Measurements from ENCODE around the gene POLR2J3. TPM values are rescaled to one million over a fixed set of nuclear protein-coding genes. Genes with fewer than 3 reads are reported as not detected.
"Not testable (repeated sequence)": the region's sequence is repeated elsewhere in the genome, so short reads cannot be mapped to it uniquely, and the experiment has no call there.

The POLR2J3 gene
- total RNA-seq, 6 experiments from 2014 or later: 18.4 to 31.6 (median 20.1) TPM

- H3K4me1 Mint-ChIP-seq (ENCODE audit: low read depth); H3K36me3 Mint-ChIP-seq (ENCODE audit: low read depth); H3K27ac Mint-ChIP-seq; H3K9me3 Mint-ChIP-seq; H3K27me3 Mint-ChIP-seq (ENCODE audit: insufficient read depth); H3K4me3 Mint-ChIP-seq; DNase-seq: not testable (repeated sequence)
Observed at GRCh38 chr7:102527182-102527581, 45.2 kb downstream of the POLR2J3 start.

DNA sequence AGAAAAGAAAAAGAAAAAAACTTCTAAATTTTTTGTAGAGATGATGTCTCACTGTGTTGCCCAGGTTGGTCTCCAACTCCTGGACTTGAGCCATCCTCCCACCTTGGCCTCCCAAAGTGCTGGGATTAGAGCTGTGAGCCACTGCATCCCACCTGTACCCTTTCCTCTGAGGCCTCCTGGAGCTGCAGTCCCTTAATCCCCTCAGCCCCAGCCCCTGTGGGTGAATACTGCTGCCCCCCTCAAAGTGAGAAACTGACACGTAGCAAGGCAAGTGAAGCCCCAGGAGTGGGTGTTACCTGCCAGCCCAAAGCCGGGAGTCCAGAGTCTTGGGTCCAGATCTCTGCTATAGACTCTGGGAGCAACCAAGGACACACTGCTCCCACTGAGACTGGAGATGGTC, 47.6 kb downstream of the POLR2J3 start:
- H3K36me3 Mint-ChIP-seq (ENCODE audit: low read depth); H3K27me3 Mint-ChIP-seq (ENCODE audit: insufficient read depth); H3K4me1 Mint-ChIP-seq (ENCODE audit: low read depth); DNase-seq; H3K4me3 Mint-ChIP-seq; H3K9me3 Mint-ChIP-seq; H3K27ac Mint-ChIP-seq: not testable (repeated sequence)

- H3K4me3 Mint-ChIP-seq; H3K36me3 Mint-ChIP-seq (ENCODE audit: low read depth); H3K9me3 Mint-ChIP-seq; H3K4me1 Mint-ChIP-seq (ENCODE audit: low read depth); H3K27ac Mint-ChIP-seq; H3K27me3 Mint-ChIP-seq (ENCODE audit: insufficient read depth): not testable (repeated sequence)
- DNase-seq: peak; percentile 50
Observed at GRCh38 chr7:102520797-102521196, 51.6 kb downstream of the POLR2J3 start.

- DNase-seq; H3K27ac Mint-ChIP-seq; H3K36me3 Mint-ChIP-seq (ENCODE audit: low read depth); H3K27me3 Mint-ChIP-seq (ENCODE audit: insufficient read depth); H3K4me1 Mint-ChIP-seq (ENCODE audit: low read depth); H3K4me3 Mint-ChIP-seq; H3K9me3 Mint-ChIP-seq: not testable (repeated sequence)
Observed at GRCh38 chr7:102517550-102518147, 54.7 kb downstream of the POLR2J3 start, which contains the start of gene RASA4B. Gene RASA4B, minus strand, starts transcription at chr7:102517777. Its CDS starts 67 bp downstream, at chr7:102517710.

Other genes with a start within 250 kb of the POLR2J3 start
- not detected for gene SPDYE6, start 216.1 kb downstream of the POLR2J3 start, total RNA-seq (2021; fragmentation: NEBNext Ultra II Directional; extraction: Animal tissue kit (Norgen Biotek cat#: 25700))
- 10 to 100 TPM; 18.8 to 24.7 (median 20.4) TPM for gene PRKRIP1, start 176.2 kb downstream of the POLR2J3 start, total RNA-seq (2021; fragmentation: NEBNext Ultra II Directional; extraction: Animal tissue kit (Norgen Biotek cat#: 25700))
- 10 to 100 TPM; 49.4 to 72.5 (median 54.9) TPM for gene ORAI2, start 139.0 kb downstream of the POLR2J3 start, total RNA-seq (2021; fragmentation: NEBNext Ultra II Directional; extraction: Animal tissue kit (Norgen Biotek cat#: 25700))
- gene ALKBH4, start 107.7 kb downstream of the POLR2J3 start, total RNA-seq (2021; fragmentation: NEBNext Ultra II Directional; extraction: Animal tissue kit (Norgen Biotek cat#: 25700)): 10 to 100 TPM in 3 of 6 experiments, 1 to 10 TPM in 3; 9.6 to 11.0 (median 10.0) TPM
- gene LRWD1, start 107.6 kb downstream of the POLR2J3 start, total RNA-seq (2021; fragmentation: NEBNext Ultra II Directional; extraction: Animal tissue kit (Norgen Biotek cat#: 25700)): 10 to 100 TPM; 19.4 to 28.2 (median 23.0) TPM
- 10 to 100 TPM; 61.8 to 76.5 (median 66.0) TPM for gene POLR2J, start 93.7 kb downstream of the POLR2J3 start, total RNA-seq (2021; fragmentation: NEBNext Ultra II Directional; extraction: Animal tissue kit (Norgen Biotek cat#: 25700))
- 10 to 100 TPM; 16.4 to 26.2 (median 20.2) TPM for gene RASA4B, start 54.8 kb downstream of the POLR2J3 start, total RNA-seq (2021; fragmentation: NEBNext Ultra II Directional; extraction: Animal tissue kit (Norgen Biotek cat#: 25700))
- 1 to 10 TPM; 6.0 to 9.8 (median 7.6) TPM for gene UPK3BL2, start 28.9 kb downstream of the POLR2J3 start, total RNA-seq (2021; fragmentation: NEBNext Ultra II Directional; extraction: Animal tissue kit (Norgen Biotek cat#: 25700))
- gene SPDYE2, start 21.4 kb downstream of the POLR2J3 start, total RNA-seq (2021; fragmentation: NEBNext Ultra II Directional; extraction: Animal tissue kit (Norgen Biotek cat#: 25700)): not detected
- gene RASA4, start 44.2 kb upstream of the POLR2J3 start, total RNA-seq (2021; fragmentation: NEBNext Ultra II Directional; extraction: Animal tissue kit (Norgen Biotek cat#: 25700)): 10 to 100 TPM; 53.9 to 79.9 (median 55.9) TPM
- 10 to 100 TPM in 4 of 6 experiments, 1 to 10 TPM in 2; 3.6 to 14.3 (median 10.9) TPM for gene UPK3BL1, start 70.2 kb upstream of the POLR2J3 start, total RNA-seq (2021; fragmentation: NEBNext Ultra II Directional; extraction: Animal tissue kit (Norgen Biotek cat#: 25700))
- gene SPDYE2B, start 77.7 kb upstream of the POLR2J3 start, total RNA-seq (2021; fragmentation: NEBNext Ultra II Directional; extraction: Animal tissue kit (Norgen Biotek cat#: 25700)): not detected
- 1 to 10 TPM; 6.3 to 8.4 (median 7.6) TPM for gene POLR2J2, start 99.1 kb upstream of the POLR2J3 start, total RNA-seq (2021; fragmentation: NEBNext Ultra II Directional; extraction: Animal tissue kit (Norgen Biotek cat#: 25700))
- 1 to 10 TPM; 3.8 to 5.6 (median 4.3) TPM for gene FAM185A, start 176.4 kb upstream of the POLR2J3 start, total RNA-seq (2021; fragmentation: NEBNext Ultra II Directional; extraction: Animal tissue kit (Norgen Biotek cat#: 25700))

Data from HFFc6 (cell line).